ENCODE measurements around the gene PKD1L1.

Gene PKD1L1

GRCh38 chr7:47786557-47787248 is 161.6 kb downstream of the PKD1L1 start:
- no peak for FAIRE-seq

- FAIRE-seq = no peak
These were observed 162.2 kb downstream of the PKD1L1 start for GRCh38 chr7:47785923-47786556.

- no peak for FAIRE-seq
These were observed 164.6 kb downstream of the PKD1L1 start for GRCh38 chr7:47783456-47784223.

- no peak for FAIRE-seq
These were observed 165.5 kb downstream of the PKD1L1 start for GRCh38 chr7:47782792-47783191.

- no peak for FAIRE-seq
These were observed 166.2 kb downstream of the PKD1L1 start for GRCh38 chr7:47782022-47782421.

GRCh38 chr7:47780555-47780954 is 167.7 kb downstream of the PKD1L1 start:
- no peak for FAIRE-seq

GRCh38 chr7:47779341-47779771 is 168.9 kb downstream of the PKD1L1 start:
- FAIRE-seq = no peak

GRCh38 chr7:47778153-47778661 is 170.1 kb downstream of the PKD1L1 start:
- no peak for FAIRE-seq

- FAIRE-seq = no peak
These were observed 170.6 kb downstream of the PKD1L1 start for GRCh38 chr7:47777531-47778152.

GRCh38 chr7:47776335-47776734 is 171.9 kb downstream of the PKD1L1 start:
- no peak for FAIRE-seq

- FAIRE-seq = no peak
These were observed 173.0 kb downstream of the PKD1L1 start for GRCh38 chr7:47775238-47775637.

GRCh38 chr7:47772492-47772891 is 175.8 kb downstream of the PKD1L1 start:
- no peak for FAIRE-seq

GRCh38 chr7:47771990-47772360 is 176.3 kb downstream of the PKD1L1 start:
- FAIRE-seq = no peak

- FAIRE-seq = no peak
These were observed 176.8 kb downstream of the PKD1L1 start for GRCh38 chr7:47771336-47771989.

- FAIRE-seq = no peak
These were observed 182.1 kb downstream of the PKD1L1 start for GRCh38 chr7:47766126-47766525.

- no peak for FAIRE-seq
These were observed 182.8 kb downstream of the PKD1L1 start for GRCh38 chr7:47765373-47765979.

GRCh38 chr7:47764746-47765145 is 183.5 kb downstream of the PKD1L1 start:
- FAIRE-seq = no peak

- no peak for FAIRE-seq
These were observed 184.9 kb downstream of the PKD1L1 start for GRCh38 chr7:47763063-47763974.

GRCh38 chr7:47762746-47763062 is 185.6 kb downstream of the PKD1L1 start:
- no peak for FAIRE-seq

GRCh38 chr7:47762207-47762606 is 186.1 kb downstream of the PKD1L1 start:
- no peak for FAIRE-seq

- no peak for FAIRE-seq
These were observed 189.1 kb downstream of the PKD1L1 start for GRCh38 chr7:47759056-47759706.

Data from colon (tissue), 2 donors.